K562 (cell line): ENCODE results near the gene ATAD3C. TPM values are rescaled to one million over a fixed set of nuclear protein-coding genes. Genes with fewer than 3 reads are reported as not detected.
"Not testable (repeated sequence)": the region's sequence is repeated elsewhere in the genome, so short reads cannot be mapped to it uniquely, and the experiment has no call there.

Experiments used
- ATAC-seq: fragments of 200-7000 bp; cut with Tn5 transposase; 3 replicates; pipeline ENCODE4 v1.9.1; 2020; ENCODE audit warnings: moderate library complexity
- BruUV-seq: library from RNA; stranded (reverse); fragments of 400-500 nt; replicated peaks from 2 replicates; lab custom pipeline; 2021; lab: Mats Ljungman, UMichigan
- CTCF ChIA-PET: fragments of 300-600 bp; formaldehyde crosslinking; extraction: SDS; loops from one replicate; lab custom pipeline; 2021; ENCODE audit warnings: low intra/inter-chr PET ratio; lab: Yijun Ruan, JAX
- POLR2A ChIA-PET: fragments of 300-600, 350-650 bp; sonication (Branson Sonifier 250); formaldehyde crosslinking; extraction: SDS; loops from one replicate; lab custom pipeline; 2021; ENCODE audit warnings: antibody characterized with exemption, inconsistent platforms; lab: Yijun Ruan, JAX
- DNase-seq, 4 experiments: peaks; one replicate each; pipeline versions ENCODE4 v3.0.0 to v3.0.0-alpha.2; 2011 to 2018; ENCODE audit warnings: low spot score in 3 of 4, mixed read lengths in 3 of 4; ENCODE audit errors: extremely low read depth in 1 of 4
- FAIRE-seq: peaks from 2 replicates; lab custom pipeline; 2011; peaks lifted over from hg19 to GRCh38; lab: Jason Lieb, UNC
- H2AFZ ChIP-seq: 2 replicates; pipeline ENCODE4 v1.6.0; 2011; ENCODE audit warnings: low read depth, low read length, control low read depth, inconsistent platforms
- H3K27ac ChIP-seq: fragments of 200-600 bp; 3 replicates; pipeline ENCODE4 v1.8.0; 2011; ENCODE audit warnings: low read depth, mild to moderate bottlenecking, control low read depth, inconsistent platforms, low read length, moderate library complexity, mixed read lengths; ENCODE audit errors: extremely low read depth
- H3K27me3 ChIP-seq, 2 experiments: fragments of 300-600 bp in 1 of 2; 2 replicates in 1 of 2; 3 replicates in 1 of 2; pipeline versions ENCODE4 v1.6.0 to v1.8.0; 2011; ENCODE audit warnings: inconsistent platforms in 2 of 2, low read length in 2 of 2, mild to moderate bottlenecking in 1 of 2, mixed read lengths in 1 of 2, moderate library complexity in 1 of 2; ENCODE audit not compliant: control insufficient read depth in 2 of 2, insufficient read depth in 2 of 2
- H3K36me3 ChIP-seq: fragments of 300-600 bp; 3 replicates; pipeline ENCODE4 v1.8.0; 2011; ENCODE audit warnings: mild to moderate bottlenecking, low read length, inconsistent platforms; ENCODE audit not compliant: control insufficient read depth, insufficient read depth
- H3K4me1 ChIP-seq, 2 experiments: fragments of 200-600 bp in 1 of 2; replicated peaks in 1 of 2; 2 replicates in 1 of 2; 3 replicates in 1 of 2; pipeline versions ENCODE4 v1.5.1 to v1.8.0; 2011; ENCODE audit warnings: inconsistent platforms in 2 of 2, low read length in 2 of 2, mild to moderate bottlenecking in 1 of 2, mixed read lengths in 1 of 2, moderate library complexity in 1 of 2; ENCODE audit not compliant: control insufficient read depth in 2 of 2, insufficient read depth in 2 of 2
- H3K4me2 ChIP-seq: 2 replicates; pipeline ENCODE4 v1.6.1; 2011; ENCODE audit warnings: low read length, control low read depth, inconsistent platforms, mixed read lengths; ENCODE audit not compliant: insufficient read depth
- H3K4me3 ChIP-seq: fragments of 200-600 bp; sonication (generic), shearing (Covaris generic); 2 replicates; pipeline ENCODE4 v1.5.1; 2016; ENCODE audit warnings: control low read depth, inconsistent platforms
- H3K79me2 ChIP-seq: fragments of 200-600 bp; 3 replicates; pipeline ENCODE4 v1.8.0; 2011; ENCODE audit warnings: low read length, inconsistent platforms; ENCODE audit not compliant: control insufficient read depth, insufficient read depth
- H3K9ac ChIP-seq, 2 experiments: 2 replicates each; pipeline versions ENCODE4 v1.6.0 to v1.6.1; 2011; ENCODE audit warnings: low read depth in 2 of 2, low read length in 2 of 2, control low read depth in 1 of 2, inconsistent platforms in 1 of 2, mild to moderate bottlenecking in 1 of 2, mixed read lengths in 1 of 2; ENCODE audit not compliant: insufficient read depth in 1 of 2
- H3K9me1 ChIP-seq: one replicate; pipeline ENCODE4 v1.6.0; 2011; ENCODE audit warnings: inconsistent platforms, mild to moderate bottlenecking, low read length, moderate library complexity; ENCODE audit not compliant: control insufficient read depth, insufficient read depth
- H3K9me3 ChIP-seq: replicated peaks from 2 replicates; pipeline ENCODE4 v1.5.1; 2011; ENCODE audit warnings: low read depth, low read length, inconsistent platforms; ENCODE audit not compliant: control insufficient read depth, insufficient read depth
- H4K20me1 ChIP-seq: replicated peaks from 2 replicates; pipeline ENCODE4 v1.6.1; 2011; ENCODE audit warnings: low read length, inconsistent platforms, mixed read lengths; ENCODE audit not compliant: control insufficient read depth, insufficient read depth
- C11orf30 ChIP-seq: fragments of 450-650 bp; IDR thresholded peaks from 2 replicates; pipeline ENCODE4 v1.6.1; 2016; ENCODE audit warnings: low read depth, mild to moderate bottlenecking
- GMEB1 ChIP-seq: fragments of 250-450 bp; sonication (Bioruptor Pico); IDR thresholded peaks from 2 replicates; pipeline ENCODE4 v1.4.0; 2020; ENCODE audit warnings: mild to moderate bottlenecking
- NFYB ChIP-seq: IDR thresholded peaks from 2 replicates; pipeline ENCODE4 v1.6.1; 2011; ENCODE audit warnings: mild to moderate bottlenecking, moderate library complexity; ENCODE audit not compliant: insufficient read length; ENCODE audit errors: extremely low read depth
- NR0B1 ChIP-seq: fragments of 450-650 bp; IDR thresholded peaks from one replicate; pipeline ENCODE4 v1.6.1; 2018; ENCODE audit warnings: mild to moderate bottlenecking, moderate library complexity; ENCODE audit not compliant: partially characterized antibody
- PCBP1 ChIP-seq: fragments of 200-400 bp; formaldehyde crosslinking; IDR thresholded peaks from 2 replicates; pipeline ENCODE4 v1.6.1; 2018; ENCODE audit warnings: mild to moderate bottlenecking, low read depth, low read length; ENCODE audit not compliant: poor library complexity, severe bottlenecking
- SMAD1 ChIP-seq: fragments of 150-350 bp; IDR thresholded peaks from 2 replicates; pipeline ENCODE4 v1.6.1; 2014; ENCODE audit warnings: low read length, low read depth; ENCODE audit not compliant: partially characterized antibody
- ZBTB7A ChIP-seq: IDR thresholded peaks from 2 replicates; pipeline ENCODE4 v1.6.1; 2011; ENCODE audit warnings: low read depth, mild to moderate bottlenecking, low read length, moderate library complexity, borderline replicate concordance; ENCODE audit not compliant: control insufficient read depth
- ZNF696 ChIP-seq: fragments of 250-450 bp; sonication (Bioruptor Pico); conservative IDR thresholded peaks from 2 replicates; pipeline ENCODE4 v1.4.0; 2020; ENCODE audit warnings: mild to moderate bottlenecking, moderate library complexity
- ZNF778 ChIP-seq: fragments of 450-650 bp; formaldehyde crosslinking; IDR thresholded peaks from 2 replicates; pipeline ENCODE4 v1.4.0; 2020; ENCODE audit warnings: mild to moderate bottlenecking, moderate library complexity
- ZSCAN32 ChIP-seq: fragments of 450-650 bp; formaldehyde crosslinking; IDR thresholded peaks from 2 replicates; pipeline ENCODE4 v1.4.0; 2020; ENCODE audit warnings: mild to moderate bottlenecking, moderate library complexity
- WGBS: fragments of 100-300 bp; shearing (Covaris generic); methylation state at CpG from one replicate; pipeline ENCODE4 v1.1.6; 2016; ENCODE audit warnings: low coverage, mixed read lengths; ENCODE audit not compliant: insufficient coverage; ENCODE audit errors: missing lambda C conversion rate; 5-methylcytosine and 5-hydroxymethylcytosine counted together
- in situ Hi-C: fragments of 300-500 bp; cut with MboI; formaldehyde crosslinking; loops from 4 replicates; pipeline ENCODE4 v1.15.0; 2018; ENCODE audit warnings: inconsistent platforms, mixed read lengths
- intact Hi-C: fragments of 100-400 bp; cut with micrococcal nuclease; formaldehyde crosslinking; loops from 2 replicates; pipeline ENCODE4 v1.14.2; 2022
- polyA plus RNA-seq, 8 experiments: library from polyadenylated mRNA; depleted of rRNA in 4 of 8; stranded (reverse) in 5 of 8; unstranded in 3 of 8; fragments of >200 nt; fragmentation: Nextera tagmentation in 2 of 8; fragmentation: Illumina TruSeq in 1 of 8; extraction: Ambion mirVana in 2 of 8; extraction: Trizol in 1 of 8; gene quantifications; 2 replicates each; pipeline versions ENCODE4 v1.2.1 to v1.2.3, GENCODE V29; 2011 to 2014; ENCODE audit warnings: inconsistent platforms in 1 of 8, missing spikeins in 1 of 8
- total RNA-seq, 7 experiments: library from RNA; depleted of rRNA in 6 of 7; stranded (reverse); fragments of >200 nt in 6 of 7; fragmentation: Illumina TruSeq in 2 of 7; extraction: Trizol in 2 of 7; gene quantifications; 2 replicates each; pipeline versions ENCODE4 v1.2.1 to v1.2.3, GENCODE V29; 2011 to 2021; ENCODE audit warnings: low replicate concordance in 1 of 7

The ATAD3C gene
- total and polyA plus RNA-seq, 9 of the 15 experiments (the other 6 are each of a cell fraction or from before 2014, with no cell fraction given): 0.03 to 0.18 TPM; not detected in 7

GRCh38 chr1:1479547-1480487 is 30.3 kb downstream of the ATAD3C start (continued):
- TF ChIP-seq GMEB1 (CRISPR knock-in tag) (no peak), ZNF696 (no peak), ZSCAN32 (CRISPR knock-in tag) (no peak), NFYB (no peak), ZBTB7A (no peak), SMAD1 (no peak), C11orf30 (no peak), ZNF778 (CRISPR knock-in tag) (no peak), PCBP1 (peak; percentile 46), NR0B1 (no peak)

- FAIRE-seq, intact Hi-C loops, in situ Hi-C loops: not testable (repeated sequence)
Observed at GRCh38 chr1:1480488-1480867, 31.0 kb downstream of the ATAD3C start.

More at GRCh38 chr1:1480488-1480867, 31.0 kb downstream of the ATAD3C start:
- DNase-seq, H3K9ac ChIP-seq, H3K27me3 ChIP-seq, POLR2A ChIA-PET, CTCF ChIA-PET, H4K20me1 ChIP-seq, BruUV-seq, H3K9me3 ChIP-seq, H3K4me2 ChIP-seq, H3K9me1 ChIP-seq, ATAC-seq, H3K4me3 ChIP-seq, H2AFZ ChIP-seq, H3K27ac ChIP-seq: not testable (repeated sequence)
- H3K79me2 ChIP-seq: peaks cover 21% of the 10 kb centered on the region
- peaks cover 0 to 12% of the 10 kb centered on the region in 2 experiments; a peak in 1 of 5 replicates for H3K4me1 ChIP-seq
- peaks cover 74% of the 10 kb centered on the region for H3K36me3 ChIP-seq
- WGBS: 94% methylated on average over 15 of the region's 16 CpGs
